H1 (cell line): Measurements from ENCODE around the gene PDYN. TPM values are rescaled to one million over a fixed set of nuclear protein-coding genes. Genes with fewer than 3 reads are reported as not detected.

Experiments
- CTCF ChIA-PET: fragments of 300-600 bp; sonication (Branson Sonifier 250); formaldehyde crosslinking; loops from one replicate; lab custom pipeline; 2021; ENCODE audit not compliant: partially characterized antibody; lab: Charles Lee
- POLR2A ChIA-PET: fragments of 300-600 bp; sonication (Branson Sonifier 250); formaldehyde crosslinking; loops from one replicate; lab custom pipeline; 2021; ENCODE audit warnings: inconsistent platforms; ENCODE audit not compliant: partially characterized antibody; lab: Charles Lee
- DNase-seq, 2 experiments: peaks; one replicate each; pipeline versions ENCODE4 v3.0.0 to v3.0.0-alpha.2; 2010 to 2022; ENCODE audit warnings: low spot score in 2 of 2, low read depth in 1 of 2, mixed read lengths in 1 of 2
- FAIRE-seq: peaks from 2 replicates; lab custom pipeline; 2011; peaks lifted over from hg19 to GRCh38; lab: Jason Lieb, UNC
- H2AFZ ChIP-seq: 2 replicates; pipeline ENCODE4 v1.8.1; 2012; ENCODE audit warnings: low read length, inconsistent platforms
- H2AK5ac ChIP-seq: 2 replicates; pipeline ENCODE4 v1.6.1; 2013; ENCODE audit warnings: low read depth, low read length
- H2BK120ac ChIP-seq: replicated peaks from 2 replicates; pipeline ENCODE3; 2013; ENCODE audit warnings: low read depth, low read length, inconsistent platforms
- H2BK12ac ChIP-seq: 2 replicates; pipeline ENCODE4 v1.6.1; 2013; ENCODE audit warnings: low read depth, low read length
- H2BK15ac ChIP-seq: 2 replicates; pipeline ENCODE4 v1.6.1; 2013; ENCODE audit warnings: low read length
- H2BK20ac ChIP-seq: 2 replicates; pipeline ENCODE4 v1.6.1; 2013; ENCODE audit warnings: low read length
- H2BK5ac ChIP-seq: 2 replicates; pipeline ENCODE4 v1.6.1; 2013; ENCODE audit warnings: low read depth, low read length
- H3K14ac ChIP-seq: 2 replicates; pipeline ENCODE4 v1.6.1; 2013; ENCODE audit warnings: inconsistent platforms; ENCODE audit not compliant: insufficient read length
- H3K18ac ChIP-seq: 2 replicates; pipeline ENCODE4 v1.6.1; 2013; ENCODE audit warnings: low read length; ENCODE audit errors: extremely low read depth
- H3K23ac ChIP-seq: 2 replicates; pipeline ENCODE4 v1.6.1; 2013; ENCODE audit warnings: inconsistent platforms; ENCODE audit not compliant: insufficient read length
- H3K23me2 ChIP-seq: 2 replicates; pipeline ENCODE4 v1.6.1; 2013; ENCODE audit warnings: low read depth, low read length
- H3K27ac ChIP-seq: 2 replicates; pipeline ENCODE4 v1.6.1; 2011; ENCODE audit warnings: low read depth, low read length, inconsistent platforms
- H3K27me3 ChIP-seq, 4 experiments: replicated peaks in 1 of 4; 1 replicate in 1 of 4; 2 replicates in 3 of 4; pipeline versions ENCODE4 v1.6.1 to v1.8.1; 2011 to 2013; ENCODE audit warnings: low read length in 3 of 4, mild to moderate bottlenecking in 3 of 4, inconsistent platforms in 2 of 4, mixed read lengths in 2 of 4, moderate library complexity in 1 of 4; ENCODE audit not compliant: control insufficient read depth in 3 of 4, insufficient read depth in 3 of 4; ENCODE audit errors: extremely low read depth in 1 of 4
- H3K36me3 ChIP-seq, 4 experiments: 2 replicates each; pipeline versions ENCODE4 v1.6.1 to v1.8.1; 2011 to 2013; ENCODE audit warnings: mild to moderate bottlenecking in 4 of 4, low read length in 3 of 4, moderate library complexity in 2 of 4, control low read depth in 1 of 4, inconsistent platforms in 1 of 4; ENCODE audit not compliant: insufficient read depth in 4 of 4, control insufficient read depth in 2 of 4
- H3K4ac ChIP-seq: replicated peaks from 2 replicates; pipeline ENCODE3; 2013; ENCODE audit warnings: low read length, low read depth, mixed read lengths, inconsistent platforms; ENCODE audit not compliant: insufficient read length
- H3K4me1 ChIP-seq, 4 experiments: replicated peaks in 1 of 4; 1 replicate in 1 of 4; 2 replicates in 3 of 4; pipeline versions ENCODE4 v1.6.1 to v1.8.1; 2011 to 2013; ENCODE audit warnings: low read length in 3 of 4, inconsistent platforms in 2 of 4, mixed read lengths in 1 of 4; ENCODE audit not compliant: insufficient read depth in 4 of 4, control insufficient read depth in 3 of 4
- H3K4me2 ChIP-seq, 2 experiments: 2 replicates each; pipeline versions ENCODE4 v1.6.1 to v1.8.1; 2011 to 2013; ENCODE audit warnings: low read depth in 2 of 2, low read length in 2 of 2, control low read depth in 1 of 2, inconsistent platforms in 1 of 2, mild to moderate bottlenecking in 1 of 2; ENCODE audit not compliant: insufficient read depth in 1 of 2
- H3K4me3 ChIP-seq, 4 experiments: fragments of 200-600, 300-600 bp in 1 of 4; sonication (generic), shearing (Covaris generic), sonication (Bioruptor Twin) in 1 of 4; 2 replicates each; pipeline versions ENCODE4 v1.5.1 to v1.8.1; 2011 to 2016; ENCODE audit warnings: low read length in 4 of 4, low read depth in 3 of 4, control low read depth in 2 of 4, inconsistent platforms in 2 of 4, mild to moderate bottlenecking in 2 of 4, mixed read lengths in 1 of 4, moderate library complexity in 1 of 4; ENCODE audit not compliant: insufficient read depth in 2 of 4; ENCODE audit errors: extremely low read depth in 1 of 4
- H3K56ac ChIP-seq: replicated peaks from 2 replicates; pipeline ENCODE3; 2013; ENCODE audit warnings: low read depth, mild to moderate bottlenecking, mixed read lengths, low read length, inconsistent platforms; ENCODE audit not compliant: insufficient read length
- H3K79me1 ChIP-seq: 2 replicates; pipeline ENCODE4 v1.6.1; 2013; ENCODE audit warnings: low read depth, low read length, control low read depth
- H3K79me2 ChIP-seq, 2 experiments: 2 replicates each; pipeline versions ENCODE4 v1.6.1 to v1.8.1; 2012 to 2013; ENCODE audit warnings: low read length in 2 of 2, mild to moderate bottlenecking in 2 of 2, inconsistent platforms in 1 of 2; ENCODE audit not compliant: insufficient read depth in 2 of 2, control insufficient read depth in 1 of 2
- H3K9ac ChIP-seq, 4 experiments: replicated peaks in 1 of 4; 1 replicate in 1 of 4; 2 replicates in 3 of 4; pipeline versions ENCODE4 v1.6.1 to v1.8.1; 2011 to 2013; ENCODE audit warnings: low read depth in 3 of 4, low read length in 3 of 4, control low read depth in 2 of 4, mild to moderate bottlenecking in 2 of 4, moderate library complexity in 2 of 4, inconsistent platforms in 1 of 4; ENCODE audit errors: extremely low read depth in 1 of 4
- H3K9me3 ChIP-seq, 2 experiments: 2 replicates each; pipeline versions ENCODE4 v1.6.1 to v1.8.1; 2012 to 2013; ENCODE audit warnings: mild to moderate bottlenecking in 2 of 2, moderate library complexity in 2 of 2, control low read depth in 1 of 2, inconsistent platforms in 1 of 2, low read depth in 1 of 2, low read length in 1 of 2, mixed read lengths in 1 of 2; ENCODE audit not compliant: insufficient read depth in 2 of 2
- H4K20me1 ChIP-seq, 2 experiments: replicated peaks in 1 of 2; 2 replicates each; pipeline versions ENCODE3 to v1.8.1; 2011 to 2013; ENCODE audit warnings: inconsistent platforms in 2 of 2, low read length in 2 of 2, mild to moderate bottlenecking in 1 of 2; ENCODE audit not compliant: insufficient read depth in 2 of 2, control insufficient read depth in 1 of 2
- H4K5ac ChIP-seq: 2 replicates; pipeline ENCODE4 v1.6.1; 2013; ENCODE audit warnings: low read length, low read depth, mixed read lengths, inconsistent platforms; ENCODE audit not compliant: insufficient read length
- H4K8ac ChIP-seq: 2 replicates; pipeline ENCODE4 v1.8.0; 2013; ENCODE audit warnings: mild to moderate bottlenecking, moderate library complexity, low read length, inconsistent platforms; ENCODE audit not compliant: insufficient read depth; ENCODE audit errors: extremely low read depth
- H4K91ac ChIP-seq: replicated peaks from 2 replicates; pipeline ENCODE3; 2013; ENCODE audit warnings: low read length, mixed read lengths, inconsistent platforms; ENCODE audit not compliant: insufficient read length
- KDM1A ChIP-seq: fragments of 200-600, 300-600 bp; sonication (generic); IDR thresholded peaks from 2 replicates; pipeline ENCODE4 v1.7.1; 2016; ENCODE audit warnings: mild to moderate bottlenecking, low read length, borderline replicate concordance
- WGBS, 2 experiments: shearing (Covaris generic) in 1 of 2; methylation state at CpG; one replicate each; pipeline versions ENCODE4 v1.1.6 to v1.1.7; 2013 to 2015; ENCODE audit warnings: low lambda C conversion rate in 2 of 2, mixed read lengths in 2 of 2, inconsistent platforms in 1 of 2, low coverage in 1 of 2, missing lambda C conversion rate in 1 of 2; ENCODE audit not compliant: insufficient replicate concordance in 2 of 2, insufficient coverage in 1 of 2, insufficient read length in 1 of 2; ENCODE audit errors: extremely low coverage in 1 of 2, missing lambda C conversion rate in 1 of 2; 5-methylcytosine and 5-hydroxymethylcytosine counted together
- polyA plus RNA-seq, 7 experiments: library from polyadenylated mRNA; depleted of rRNA in 3 of 7; stranded (reverse) in 5 of 7; unstranded in 2 of 7; fragments of >200 nt in 5 of 7; fragments of 200-250 nt in 2 of 7; gene quantifications; 1 replicate in 5 of 7; 2 replicates in 1 of 7; 4 replicates in 1 of 7; pipeline versions ENCODE4 v1.2.1 to v1.2.3, GENCODE V29; 2011 to 2013; ENCODE audit warnings: missing spikeins in 2 of 7, mixed read lengths in 2 of 7
- total RNA-seq: library from RNA; stranded (reverse); fragmentation: NEBNext Ultra II Directional; extraction: Animal tissue kit (Norgen Biotek cat#: 25700); gene quantifications from 2 replicates; pipeline ENCODE4 v1.2.1, GENCODE V29; 2021
- TF ChIP-seq, protein P1 (sequence below): IDR thresholded peaks from 2 replicates; pipeline ENCODE4 v1.6.1; 2011; ENCODE audit warnings: low read length, improper control_type of control experiment

The PDYN gene
- total and polyA plus RNA-seq, 2 of the 8 experiments (the other 6 are each of a cell fraction or from before 2014, with no cell fraction given) = 0.54 to 0.60 TPM

DNA sequence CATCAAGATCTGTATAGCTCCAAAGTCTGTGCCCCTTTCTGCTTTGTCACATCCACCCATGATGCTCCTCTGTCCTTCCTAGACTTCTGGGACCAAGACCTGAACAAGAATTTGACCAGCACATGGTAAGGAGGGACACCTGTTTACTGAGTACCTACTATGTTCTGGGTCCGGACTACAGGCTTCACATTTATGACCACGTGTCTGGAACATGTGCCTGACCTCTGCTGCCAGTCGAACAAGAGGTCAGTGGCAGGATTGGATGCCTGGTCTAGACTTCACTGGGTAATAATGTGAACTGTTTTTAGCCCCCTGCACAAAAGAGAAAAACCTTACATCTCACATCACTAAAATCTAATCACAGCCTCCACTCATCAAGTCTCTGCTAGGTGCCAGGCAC is 7.3 kb upstream of the PDYN start:
- Histone ChIP-seq H3K4me2 (no peak overlapping the region), H3K4me1 (peaks cover 0 to 11% (median 3%) of the 10 kb centered on the region in 4 experiments; a peak in 3 of 7 replicates), H3K14ac (no peak overlapping the region), H2BK12ac (no peak overlapping the region), H3K9ac (no peak overlapping the region), H2BK15ac (no peak overlapping the region), H2BK120ac (no peak overlapping the region), H3K79me2 (no peaks in the 10 kb centered on the region), H3K27me3 (peaks cover 0 to 2% (median 0%) of the 10 kb centered on the region in 4 experiments; a peak in 1 of 7 replicates), H3K4ac (no peak overlapping the region), H2AK5ac (no peak overlapping the region), H3K23ac (no peak overlapping the region), H2AFZ (no peak overlapping the region), H4K91ac (no peak overlapping the region), H3K79me1 (no peaks in the 10 kb centered on the region), H4K20me1 (no peaks in the 10 kb centered on the region), H4K8ac (no peak overlapping the region), H3K4me3 (no peak overlapping the region), H3K56ac (no peak overlapping the region), H3K18ac (no peak overlapping the region), H3K23me2 (no peaks in the 10 kb centered on the region; the same call in 1 of the 2 replicates), H3K9me3 (no peaks in the 10 kb centered on the region), H3K36me3 (no peaks in the 10 kb centered on the region), H2BK20ac (no peak overlapping the region), H2BK5ac (no peak overlapping the region), H4K5ac (no peak overlapping the region), H3K27ac (no peak overlapping the region)
- POLR2A ChIA-PET = no interaction called here
- FAIRE-seq (no peak), DNase-seq (no peak)
- WGBS, 2 experiments = 82% methylated on average over 3 of the region's 3 CpGs; no CpG with 5 or more reads in 1 of the 2 experiments
- TF ChIP-seq, protein P1, sequence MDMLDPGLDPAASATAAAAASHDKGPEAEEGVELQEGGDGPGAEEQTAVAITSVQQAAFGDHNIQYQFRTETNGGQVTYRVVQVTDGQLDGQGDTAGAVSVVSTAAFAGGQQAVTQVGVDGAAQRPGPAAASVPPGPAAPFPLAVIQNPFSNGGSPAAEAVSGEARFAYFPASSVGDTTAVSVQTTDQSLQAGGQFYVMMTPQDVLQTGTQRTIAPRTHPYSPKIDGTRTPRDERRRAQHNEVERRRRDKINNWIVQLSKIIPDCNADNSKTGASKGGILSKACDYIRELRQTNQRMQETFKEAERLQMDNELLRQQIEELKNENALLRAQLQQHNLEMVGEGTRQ = no peak
- TF ChIP-seq KDM1A = no peak
- CTCF ChIA-PET = interaction anchor here (0.8 to 2.2 kb wide), 4 partner anchors 24 to 172 kb away, joined by 4 to 8 read pairs (median 8); no protein-coding TSS in a partner anchor
